CMK (cell line): ENCODE measurements around the gene LMX1B.

ENCODE experiments used
- DNase-seq: peaks from one replicate; pipeline ENCODE4 v3.0.0-alpha.2; 2010; ENCODE audit warnings: low read depth

LMX1B gene

GRCh38 chr9:126678989-126679388, 65.3 kb downstream of the LMX1B start:
- no peak for DNase-seq

DNA sequence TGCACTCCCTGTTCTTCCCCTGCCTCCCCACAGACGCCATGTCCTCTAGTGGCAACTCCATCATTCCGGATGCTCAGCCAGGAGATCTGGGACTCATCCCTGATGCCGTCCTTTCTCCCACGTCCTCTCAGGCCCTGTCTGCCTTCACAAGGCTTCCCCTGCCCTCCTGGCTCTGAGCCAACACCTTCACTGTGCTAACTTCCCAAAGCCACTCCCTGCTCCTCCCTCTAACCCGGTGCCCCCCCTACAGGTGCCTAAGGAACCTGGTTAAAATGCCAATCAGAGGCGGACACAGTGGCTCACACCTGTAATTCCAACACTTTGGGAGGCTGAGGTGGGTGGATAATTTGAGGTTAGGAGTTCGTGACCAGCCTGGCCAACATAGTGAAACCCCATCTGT, 67.6 kb downstream of the LMX1B start:
- DNase-seq, result no peak

DNA sequence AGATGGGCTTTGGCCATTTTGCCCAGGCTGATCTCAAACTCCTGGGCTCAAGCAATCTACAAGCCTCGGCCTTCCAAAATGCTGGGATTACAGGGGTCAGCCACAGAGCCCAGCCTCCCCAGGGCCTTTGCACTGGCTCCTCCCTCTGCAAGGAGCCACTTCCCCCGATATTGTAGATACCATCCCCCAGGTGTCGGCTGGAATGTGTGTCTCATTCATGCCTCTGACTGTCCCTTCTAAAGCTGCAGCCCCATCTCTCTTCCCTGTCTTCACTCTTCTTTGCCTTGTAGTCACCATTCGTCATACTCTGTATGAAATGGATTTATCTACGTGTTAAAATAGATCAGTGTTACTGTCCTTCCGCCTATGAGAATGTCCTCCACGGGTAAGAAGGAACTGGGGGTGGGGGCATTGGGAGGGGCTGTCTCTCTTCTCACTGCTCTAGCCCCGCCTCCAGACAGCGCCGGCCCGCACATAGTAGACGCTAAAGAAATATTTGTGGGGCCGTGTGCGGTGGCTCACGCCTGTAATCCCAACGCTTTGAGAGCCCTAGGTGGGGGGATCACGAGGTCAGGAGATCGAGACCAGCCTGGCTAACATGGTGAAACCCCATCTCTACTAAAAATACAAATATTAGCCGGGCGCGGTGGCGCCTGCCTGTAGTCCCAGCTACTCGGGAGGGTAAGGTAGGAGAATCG, 68.5 kb downstream of the LMX1B start:
- DNase-seq, result no peak

GRCh38 chr9:126682928-126683697, 69.4 kb downstream of the LMX1B start:
- no peak for DNase-seq

DNA sequence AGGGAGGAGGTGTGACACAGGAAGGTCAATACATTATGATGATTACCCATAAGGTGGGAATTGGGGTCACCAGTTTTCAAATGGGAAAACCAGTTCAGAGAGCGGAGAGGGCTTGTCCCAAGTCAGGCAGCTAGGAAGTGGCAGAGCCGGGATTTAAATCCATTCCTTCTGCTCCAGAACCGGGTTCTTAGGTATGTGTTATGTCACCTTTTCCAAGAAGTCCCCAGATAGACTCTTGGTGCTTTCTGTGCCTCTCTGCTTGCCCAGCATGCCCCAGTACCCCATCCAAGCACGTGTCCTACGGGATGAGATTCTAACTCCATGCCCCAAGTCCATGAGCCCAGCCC, 69.9 kb downstream of the LMX1B start:
- DNase-seq, result no peak

- DNase-seq, result no peak
These were observed 70.6 kb downstream of the LMX1B start for GRCh38 chr9:126684345-126684744.

- no peak for DNase-seq
These were observed 71.3 kb downstream of the LMX1B start for GRCh38 chr9:126684965-126685465.

DNA sequence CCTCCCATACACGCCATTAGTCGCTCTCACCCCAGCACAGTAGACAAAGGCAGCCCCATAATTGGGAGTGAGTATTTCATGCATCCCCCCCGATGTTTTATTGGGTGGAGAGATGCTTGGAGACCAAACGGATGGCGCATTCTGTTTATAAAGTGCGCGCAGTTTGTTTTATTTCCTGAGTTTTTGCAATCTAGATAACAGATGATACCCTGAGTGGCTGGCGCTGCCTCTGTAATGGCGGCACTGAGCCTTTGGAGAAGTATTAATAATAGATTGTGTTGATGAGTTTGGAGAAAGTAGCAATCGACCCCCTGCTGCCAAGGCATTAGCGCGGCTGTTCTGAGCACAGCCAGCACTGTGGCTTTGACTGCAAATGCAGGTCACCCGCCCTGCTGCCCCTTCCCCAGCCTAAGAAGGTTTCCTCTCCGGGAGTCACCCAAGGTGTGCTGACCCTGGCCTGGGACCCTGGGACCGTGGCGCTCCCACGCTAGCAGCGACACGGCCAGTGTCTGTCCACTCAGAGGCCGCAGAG, 74.3 kb downstream of the LMX1B start:
- no peak for DNase-seq

DNA sequence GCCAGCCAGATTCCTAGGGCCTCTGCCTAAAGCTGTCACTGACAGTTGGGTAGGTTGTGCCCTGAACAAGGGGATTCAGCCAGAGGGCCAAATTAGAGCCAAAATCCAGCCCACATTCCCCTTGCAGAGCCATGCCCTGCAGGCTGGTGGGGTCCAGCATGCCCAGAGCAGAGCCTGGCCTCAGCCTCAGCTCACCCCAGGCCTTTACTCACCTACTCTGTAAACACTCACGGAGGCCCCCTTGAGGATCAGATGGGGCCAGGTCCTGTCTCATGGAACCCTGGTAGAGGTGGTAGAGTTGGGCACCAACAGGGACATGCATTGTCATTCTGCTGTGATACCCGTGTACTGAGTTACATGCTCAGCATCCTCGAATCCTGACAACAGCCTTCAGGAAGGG, 74.9 kb downstream of the LMX1B start:
- no peak for DNase-seq

- no peak for DNase-seq
These were observed 75.5 kb downstream of the LMX1B start for GRCh38 chr9:126689027-126689825.

- DNase-seq, result no peak
These were observed 76.8 kb downstream of the LMX1B start for GRCh38 chr9:126690431-126691051.

GRCh38 chr9:126692041-126692758, 78.5 kb downstream of the LMX1B start:
- DNase-seq, result no peak

- no peak for DNase-seq
These were observed 79.2 kb downstream of the LMX1B start for GRCh38 chr9:126692759-126693427.

DNA sequence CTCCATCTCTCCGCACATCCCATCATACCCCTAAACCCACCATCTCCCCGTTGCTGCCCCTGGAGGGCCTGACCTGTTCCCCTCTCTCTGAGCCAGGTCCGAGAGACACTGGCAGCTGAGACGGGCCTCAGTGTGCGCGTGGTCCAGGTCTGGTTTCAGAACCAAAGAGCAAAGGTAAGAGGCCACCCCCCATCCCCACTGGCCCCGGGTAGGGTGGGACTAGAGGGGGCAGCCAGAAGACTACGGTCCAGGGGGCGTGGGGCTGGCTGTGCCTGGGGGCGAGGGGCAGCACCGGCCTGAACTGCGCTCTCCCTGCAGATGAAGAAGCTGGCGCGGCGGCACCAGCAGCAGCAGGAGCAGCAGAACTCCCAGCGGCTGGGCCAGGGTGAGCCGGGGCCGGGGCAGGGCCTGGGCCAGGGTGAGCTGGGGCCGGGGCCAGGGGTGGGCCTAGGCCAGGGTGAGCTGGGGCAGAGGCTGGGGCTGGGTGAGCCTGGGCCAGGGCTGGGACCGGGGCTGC, 79.8 kb downstream of the LMX1B start:
- DNase-seq, result no peak

GRCh38 chr9:126694206-126695081, 80.7 kb downstream of the LMX1B start:
- DNase-seq, result no peak

DNA sequence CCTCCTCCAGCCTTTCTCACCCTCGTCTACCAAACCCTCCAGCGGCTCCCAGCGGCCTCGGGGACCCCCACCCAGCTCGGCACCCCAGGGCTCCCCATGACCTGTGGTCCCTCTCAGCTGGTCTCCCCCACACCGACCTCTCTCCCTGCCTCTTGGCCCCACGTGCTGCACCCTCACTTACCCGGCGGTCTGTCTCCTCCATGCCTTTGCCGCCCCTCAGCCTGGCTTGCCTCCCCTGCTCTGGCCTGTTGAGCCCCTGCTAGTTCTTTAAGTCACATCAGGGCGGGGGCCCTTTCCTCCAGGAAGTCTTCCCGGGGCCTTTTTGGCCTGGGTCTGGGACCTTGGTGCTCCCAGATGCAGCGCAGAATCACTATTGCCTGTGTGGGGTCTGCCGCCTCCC, 81.5 kb downstream of the LMX1B start:
- no peak for DNase-seq

GRCh38 chr9:126695701-126696400, 82.1 kb downstream of the LMX1B start:
- no peak for DNase-seq

DNA sequence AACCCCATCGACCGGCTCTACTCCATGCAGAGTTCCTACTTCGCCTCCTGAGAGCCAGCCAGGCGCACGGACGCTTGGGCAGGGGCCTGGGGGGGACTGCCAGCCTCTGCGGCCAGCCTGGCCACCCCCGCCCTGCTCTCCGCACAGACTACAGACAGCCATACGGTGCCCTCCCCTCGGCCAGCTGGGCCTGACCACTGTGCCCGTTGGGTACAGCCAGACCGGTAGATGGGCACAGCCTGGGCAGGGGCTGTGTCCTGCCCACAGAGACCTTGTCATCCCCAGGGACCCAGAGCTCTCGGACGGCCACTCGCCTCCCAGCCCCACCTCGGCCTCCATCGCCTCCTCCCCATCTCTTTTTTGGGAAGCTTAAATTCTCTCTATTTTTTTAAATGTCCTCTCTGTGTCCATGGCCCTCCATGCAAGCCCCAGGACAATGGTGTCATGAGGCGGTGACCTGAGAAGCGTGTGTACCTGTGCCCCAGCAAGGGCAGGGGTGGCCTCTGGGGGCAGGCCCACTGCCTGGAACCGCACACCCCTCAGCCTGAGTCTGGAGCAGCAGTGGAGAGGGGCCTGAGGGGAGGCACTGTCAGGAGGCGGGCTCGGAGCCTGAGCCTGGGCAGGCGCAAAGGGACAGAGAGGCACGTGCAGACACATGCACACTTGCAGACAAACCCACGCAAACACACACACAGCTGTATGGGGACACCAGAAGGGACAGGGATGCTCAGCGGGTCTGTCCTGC, 82.8 kb downstream of the LMX1B start:
- DNase-seq, result no peak
